Peyer's patch (tissue), 4 donors: ENCODE data around the gene CSMD2.

Source experiments
- POLR2A ChIP-seq, 2 donors: fragments of 450-650 bp; IDR thresholded peaks; one replicate each; pipeline ENCODE4 v1.5.1; 2017; ENCODE audit warnings: antibody characterized with exemption in 2 of 2, mild to moderate bottlenecking in 2 of 2, moderate library complexity in 2 of 2
- TF ChIP-seq, protein P1 (sequence below), 6 experiments: fragments of 450-650 bp in 4 of 6; fragments of 200-600 bp in 2 of 6; sonication (generic) in 1 of 6; IDR thresholded peaks; one replicate each; pipeline ENCODE4 v1.5.1; 2017 to 2019; ENCODE audit warnings: antibody characterized with exemption in 6 of 6, mild to moderate bottlenecking in 3 of 6, moderate library complexity in 1 of 6

DNA sequence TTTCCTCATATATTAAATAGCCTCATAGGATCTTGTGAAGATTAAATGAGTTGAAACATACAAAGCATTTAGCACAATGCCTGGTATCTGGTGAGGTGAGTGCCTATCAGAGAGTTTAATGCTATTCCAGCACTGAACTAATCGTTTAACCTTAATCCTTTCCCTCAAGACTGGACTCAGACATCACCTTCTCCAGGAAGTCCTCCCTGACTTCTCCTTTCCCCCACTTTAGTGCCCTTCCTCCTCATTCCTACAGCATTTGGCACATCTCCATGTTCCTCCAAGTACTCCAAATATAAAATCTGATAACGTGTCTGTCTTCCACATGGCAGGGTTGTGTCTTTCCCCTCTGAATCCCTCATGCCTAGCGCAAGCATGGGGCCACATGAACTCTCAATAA, 632.8 kb downstream of the CSMD2 start:
- TF ChIP-seq POLR2A (IDR thresholded peaks at IDR 0.05) = no peak
- TF ChIP-seq, protein P1, sequence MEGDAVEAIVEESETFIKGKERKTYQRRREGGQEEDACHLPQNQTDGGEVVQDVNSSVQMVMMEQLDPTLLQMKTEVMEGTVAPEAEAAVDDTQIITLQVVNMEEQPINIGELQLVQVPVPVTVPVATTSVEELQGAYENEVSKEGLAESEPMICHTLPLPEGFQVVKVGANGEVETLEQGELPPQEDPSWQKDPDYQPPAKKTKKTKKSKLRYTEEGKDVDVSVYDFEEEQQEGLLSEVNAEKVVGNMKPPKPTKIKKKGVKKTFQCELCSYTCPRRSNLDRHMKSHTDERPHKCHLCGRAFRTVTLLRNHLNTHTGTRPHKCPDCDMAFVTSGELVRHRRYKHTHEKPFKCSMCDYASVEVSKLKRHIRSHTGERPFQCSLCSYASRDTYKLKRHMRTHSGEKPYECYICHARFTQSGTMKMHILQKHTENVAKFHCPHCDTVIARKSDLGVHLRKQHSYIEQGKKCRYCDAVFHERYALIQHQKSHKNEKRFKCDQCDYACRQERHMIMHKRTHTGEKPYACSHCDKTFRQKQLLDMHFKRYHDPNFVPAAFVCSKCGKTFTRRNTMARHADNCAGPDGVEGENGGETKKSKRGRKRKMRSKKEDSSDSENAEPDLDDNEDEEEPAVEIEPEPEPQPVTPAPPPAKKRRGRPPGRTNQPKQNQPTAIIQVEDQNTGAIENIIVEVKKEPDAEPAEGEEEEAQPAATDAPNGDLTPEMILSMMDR (IDR thresholded peaks at IDR 0.05) = no peak
